PC-3 (cell line): ENCODE results near the gene CNOT8.

Experiments
- EZH2 ChIP-seq: fragments of 300-600 bp; sonication (generic); IDR thresholded peaks from one replicate; pipeline ENCODE4 v1.6.1; 2017; ENCODE audit warnings: antibody characterized with exemption, mild to moderate bottlenecking, low read length; ENCODE audit not compliant: unreplicated experiment
- EZH2phosphoT487 ChIP-seq: fragments of 300-600 bp; sonication (generic); IDR thresholded peaks from 2 replicates; pipeline ENCODE4 v1.6.1; 2018; ENCODE audit warnings: mild to moderate bottlenecking, antibody characterized with exemption, low read length, borderline replicate concordance
- TF ChIP-seq, protein P1 (sequence below): fragments of 300-600 bp; sonication (generic); conservative IDR thresholded peaks from 2 replicates; pipeline ENCODE4 v1.5.1; 2017; ENCODE audit warnings: antibody characterized with exemption, low read depth, mild to moderate bottlenecking, low read length

DNA sequence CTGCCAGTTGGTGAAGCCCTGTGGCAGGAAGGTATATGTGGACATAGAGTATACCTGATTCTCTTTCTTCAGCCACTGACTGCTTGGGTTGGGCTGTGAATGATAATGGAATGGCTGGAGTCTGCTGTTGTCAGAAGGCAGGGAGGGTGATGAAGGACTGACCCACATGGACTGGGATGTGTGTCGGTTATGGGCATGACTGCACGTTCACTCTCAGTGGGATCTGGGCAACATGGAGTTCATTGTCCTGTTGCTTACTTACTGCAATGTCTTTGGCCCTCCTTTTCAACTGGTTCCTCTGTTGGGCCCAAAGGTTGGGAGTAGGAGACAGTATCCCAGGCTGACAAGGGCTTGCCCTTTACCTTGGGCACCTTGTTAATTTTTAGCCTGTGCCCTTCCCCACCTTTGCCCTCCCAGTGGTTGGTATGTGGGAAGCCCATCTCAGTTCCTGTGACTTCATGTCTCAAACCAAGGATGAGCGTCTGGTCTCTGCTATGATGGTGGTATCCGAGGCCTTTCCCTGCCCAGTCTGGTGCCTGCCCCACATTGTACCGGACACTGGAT lies 42.7 kb upstream of the CNOT8 start:
- TF ChIP-seq, protein P1, sequence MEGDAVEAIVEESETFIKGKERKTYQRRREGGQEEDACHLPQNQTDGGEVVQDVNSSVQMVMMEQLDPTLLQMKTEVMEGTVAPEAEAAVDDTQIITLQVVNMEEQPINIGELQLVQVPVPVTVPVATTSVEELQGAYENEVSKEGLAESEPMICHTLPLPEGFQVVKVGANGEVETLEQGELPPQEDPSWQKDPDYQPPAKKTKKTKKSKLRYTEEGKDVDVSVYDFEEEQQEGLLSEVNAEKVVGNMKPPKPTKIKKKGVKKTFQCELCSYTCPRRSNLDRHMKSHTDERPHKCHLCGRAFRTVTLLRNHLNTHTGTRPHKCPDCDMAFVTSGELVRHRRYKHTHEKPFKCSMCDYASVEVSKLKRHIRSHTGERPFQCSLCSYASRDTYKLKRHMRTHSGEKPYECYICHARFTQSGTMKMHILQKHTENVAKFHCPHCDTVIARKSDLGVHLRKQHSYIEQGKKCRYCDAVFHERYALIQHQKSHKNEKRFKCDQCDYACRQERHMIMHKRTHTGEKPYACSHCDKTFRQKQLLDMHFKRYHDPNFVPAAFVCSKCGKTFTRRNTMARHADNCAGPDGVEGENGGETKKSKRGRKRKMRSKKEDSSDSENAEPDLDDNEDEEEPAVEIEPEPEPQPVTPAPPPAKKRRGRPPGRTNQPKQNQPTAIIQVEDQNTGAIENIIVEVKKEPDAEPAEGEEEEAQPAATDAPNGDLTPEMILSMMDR = no peak
- TF ChIP-seq EZH2 (no peak), EZH2phosphoT487 (no peak)
